MV-4-11 (cell line): Measurements from ENCODE around the gene TPSG1.
"Not testable (repeated sequence)": the region's sequence is repeated elsewhere in the genome, so short reads cannot be mapped to it uniquely, and the experiment has no call there.

Source experiments
- DNase-seq: peaks from one replicate; lab custom pipeline; 2025; lab: John Stamatoyannopoulos, UW

The TPSG1 gene

GRCh38 chr16:1194665-1195392, 30.2 kb downstream of the TPSG1 start:
- no peak for DNase-seq

- no peak for DNase-seq
Measured at GRCh38 chr16:1193825-1194581, 31.1 kb downstream of the TPSG1 start.

- no peak for DNase-seq
Measured at GRCh38 chr16:1193143-1193824, 31.8 kb downstream of the TPSG1 start.

- no peak for DNase-seq
Measured at GRCh38 chr16:1192384-1193073, 32.5 kb downstream of the TPSG1 start.

GRCh38 chr16:1190789-1191188, 34.3 kb downstream of the TPSG1 start:
- not testable (repeated sequence) for DNase-seq

GRCh38 chr16:1189455-1189854, 35.6 kb downstream of the TPSG1 start:
- no peak for DNase-seq

GRCh38 chr16:1188432-1189189, 36.5 kb downstream of the TPSG1 start:
- DNase-seq, result no peak

- not testable (repeated sequence) for DNase-seq
Measured at GRCh38 chr16:1185460-1186207, 39.4 kb downstream of the TPSG1 start.

GRCh38 chr16:1184980-1185379, 40.1 kb downstream of the TPSG1 start:
- DNase-seq, result no peak

- no peak for DNase-seq
Measured at GRCh38 chr16:1184156-1184868, 40.8 kb downstream of the TPSG1 start.

GRCh38 chr16:1182950-1183907, 41.8 kb downstream of the TPSG1 start:
- DNase-seq, result no peak

GRCh38 chr16:1182316-1182671, 42.8 kb downstream of the TPSG1 start:
- DNase-seq, result no peak

- DNase-seq, result no peak
Measured at GRCh38 chr16:1181404-1182315, 43.4 kb downstream of the TPSG1 start.

- no peak for DNase-seq
Measured at GRCh38 chr16:1180549-1181403, 44.3 kb downstream of the TPSG1 start.

- no peak for DNase-seq
Measured at GRCh38 chr16:1178295-1178910, 46.7 kb downstream of the TPSG1 start.

- no peak for DNase-seq
Measured at GRCh38 chr16:1177750-1178149, 47.3 kb downstream of the TPSG1 start.

- DNase-seq, result no peak
Measured at GRCh38 chr16:1177053-1177452, 48.0 kb downstream of the TPSG1 start.
